HG03280 (cell line): ENCODE results near the gene ZNF483.
"Not testable (repeated sequence)": the region's sequence is repeated elsewhere in the genome, so short reads cannot be mapped to it uniquely, and the experiment has no call there.

Experiments used
- ATAC-seq: cut with Tn5 transposase; IDR thresholded peaks from one replicate; pipeline ENCODE4 v1.9.1; 2021; ENCODE audit warnings: mild to moderate bottlenecking, moderate library complexity; ENCODE audit not compliant: unreplicated experiment

Gene ZNF483

GRCh38 chr9:111542497-111543254 is 17.7 kb downstream of the ZNF483 start:
- ATAC-seq: no peak

- ATAC-seq: no peak
These were observed 23.6 kb downstream of the ZNF483 start for GRCh38 chr9:111548623-111549022.

DNA sequence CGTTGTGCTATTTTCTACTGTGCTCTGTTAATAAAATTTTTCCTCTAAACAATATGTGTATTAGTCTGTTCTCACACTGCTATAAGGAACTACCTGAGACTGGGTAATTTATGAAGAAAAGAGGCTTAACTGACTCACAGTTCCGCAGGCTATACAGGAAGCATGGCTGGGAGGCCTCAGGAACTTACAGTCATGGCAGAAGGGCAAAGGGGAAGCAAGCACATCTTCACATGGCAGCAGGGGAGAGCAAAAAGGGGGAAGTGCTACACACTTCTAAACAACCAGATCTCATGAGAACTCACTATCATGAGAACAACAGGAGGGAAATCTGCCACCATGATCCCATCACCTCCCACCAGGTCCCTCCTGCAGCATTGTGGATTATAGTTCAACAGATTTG is 30.4 kb downstream of the ZNF483 start:
- ATAC-seq: not testable (repeated sequence)

GRCh38 chr9:111559000-111559610 is 34.1 kb downstream of the ZNF483 start:
- no peak for ATAC-seq

- ATAC-seq: no peak
These were observed 36.3 kb downstream of the ZNF483 start for GRCh38 chr9:111561165-111561719.

DNA sequence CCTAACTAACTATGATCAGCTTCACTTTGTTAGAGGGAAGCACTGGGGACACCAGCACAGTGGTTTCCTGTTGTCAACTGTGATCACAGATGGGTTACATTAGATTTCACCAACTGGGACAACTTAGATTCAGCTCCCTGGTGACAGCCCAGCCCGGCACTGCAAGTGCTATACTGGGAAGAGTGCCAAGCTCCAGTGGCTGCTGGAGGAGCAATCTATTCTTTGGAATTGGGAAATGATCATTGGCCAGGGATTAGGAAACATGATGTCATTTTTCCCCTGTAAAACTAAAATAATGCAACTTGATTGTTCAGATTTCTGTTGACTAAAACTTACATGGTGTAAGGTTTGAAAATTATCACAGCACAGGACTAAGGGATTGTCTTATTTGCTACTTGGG is 41.3 kb downstream of the ZNF483 start:
- ATAC-seq: no peak

DNA sequence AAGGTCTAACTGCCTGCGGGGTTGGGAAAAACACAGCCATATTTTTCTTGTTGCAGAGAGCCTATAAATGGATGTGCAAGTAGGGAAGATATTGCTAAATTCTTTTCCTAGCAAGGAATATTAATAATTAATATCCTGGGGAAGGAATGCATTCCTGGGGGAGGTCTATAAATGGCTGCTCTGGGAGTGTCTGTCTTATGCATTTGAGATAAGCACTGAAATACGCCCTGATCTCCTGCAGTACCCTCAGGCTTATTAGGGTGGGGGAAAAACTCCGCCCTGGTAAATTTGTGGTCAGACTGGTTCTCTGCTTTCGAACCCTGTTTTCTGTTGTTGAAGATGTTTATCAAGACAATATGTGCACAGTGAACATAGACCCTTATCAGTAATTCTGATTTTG is 43.1 kb downstream of the ZNF483 start:
- ATAC-seq: not testable (repeated sequence)

- no peak for ATAC-seq
These were observed 48.1 kb downstream of the ZNF483 start for GRCh38 chr9:111572950-111573604.

GRCh38 chr9:111582888-111583287 is 57.9 kb downstream of the ZNF483 start:
- ATAC-seq: no peak

DNA sequence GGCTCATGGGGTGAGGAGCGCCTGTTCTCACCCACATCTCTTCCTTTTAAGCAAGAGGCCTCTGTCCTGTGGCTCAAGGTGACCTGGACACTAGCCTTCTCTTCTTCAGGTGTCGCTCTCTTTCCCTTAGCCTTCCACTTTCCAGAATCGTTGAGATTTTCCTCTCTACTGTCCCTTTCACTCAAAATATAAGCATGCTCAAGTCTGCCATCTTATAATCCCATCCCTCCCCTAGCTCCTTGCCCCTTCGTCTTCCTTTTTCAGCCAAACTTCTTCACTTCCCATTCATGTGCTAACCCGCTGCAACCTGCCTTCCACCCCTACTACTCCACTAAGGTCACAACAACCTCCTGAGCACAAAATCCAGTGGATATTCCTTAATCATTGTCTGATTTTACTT is 61.4 kb downstream of the ZNF483 start:
- ATAC-seq: no peak

DNA sequence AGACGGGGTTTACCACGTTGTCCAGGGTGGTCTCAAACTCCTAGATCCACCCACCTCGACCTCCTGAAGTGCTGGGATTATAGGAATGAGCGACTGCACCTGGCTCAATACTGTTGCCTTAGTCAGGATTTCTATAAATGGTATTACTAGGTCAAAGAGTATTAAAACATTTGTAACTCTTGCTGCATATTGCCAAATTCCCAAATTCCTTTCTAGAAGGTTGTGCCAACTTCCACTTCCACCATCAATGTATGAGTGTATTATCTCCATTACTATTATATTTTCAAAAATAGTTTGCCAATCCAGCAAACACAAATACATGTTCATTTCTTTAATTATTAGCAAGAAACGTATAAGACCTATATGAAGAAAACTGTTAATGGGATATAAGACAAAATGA is 63.9 kb downstream of the ZNF483 start:
- ATAC-seq: no peak

- peak; percentile 60 for ATAC-seq
These were observed 73.1 kb downstream of the ZNF483 start for GRCh38 chr9:111597852-111598732.

DNA sequence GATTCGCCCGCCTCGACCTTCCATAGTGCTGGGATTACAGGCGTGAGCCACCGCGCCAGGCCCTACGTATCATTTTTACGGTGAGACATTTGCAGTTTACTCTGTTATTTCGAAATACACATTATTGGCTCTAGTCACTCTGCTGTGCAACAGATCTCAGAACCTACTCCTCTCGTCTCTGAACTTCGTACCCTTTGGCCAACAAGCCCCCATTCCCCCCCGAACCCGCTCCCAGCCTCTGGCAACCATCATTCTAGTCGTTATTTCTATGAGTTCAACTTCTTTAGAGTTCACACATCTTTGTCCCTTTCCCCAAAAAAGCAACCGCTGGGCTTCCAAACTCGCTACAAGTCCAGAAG is 73.7 kb downstream of the ZNF483 start:
- ATAC-seq: no peak

DNA sequence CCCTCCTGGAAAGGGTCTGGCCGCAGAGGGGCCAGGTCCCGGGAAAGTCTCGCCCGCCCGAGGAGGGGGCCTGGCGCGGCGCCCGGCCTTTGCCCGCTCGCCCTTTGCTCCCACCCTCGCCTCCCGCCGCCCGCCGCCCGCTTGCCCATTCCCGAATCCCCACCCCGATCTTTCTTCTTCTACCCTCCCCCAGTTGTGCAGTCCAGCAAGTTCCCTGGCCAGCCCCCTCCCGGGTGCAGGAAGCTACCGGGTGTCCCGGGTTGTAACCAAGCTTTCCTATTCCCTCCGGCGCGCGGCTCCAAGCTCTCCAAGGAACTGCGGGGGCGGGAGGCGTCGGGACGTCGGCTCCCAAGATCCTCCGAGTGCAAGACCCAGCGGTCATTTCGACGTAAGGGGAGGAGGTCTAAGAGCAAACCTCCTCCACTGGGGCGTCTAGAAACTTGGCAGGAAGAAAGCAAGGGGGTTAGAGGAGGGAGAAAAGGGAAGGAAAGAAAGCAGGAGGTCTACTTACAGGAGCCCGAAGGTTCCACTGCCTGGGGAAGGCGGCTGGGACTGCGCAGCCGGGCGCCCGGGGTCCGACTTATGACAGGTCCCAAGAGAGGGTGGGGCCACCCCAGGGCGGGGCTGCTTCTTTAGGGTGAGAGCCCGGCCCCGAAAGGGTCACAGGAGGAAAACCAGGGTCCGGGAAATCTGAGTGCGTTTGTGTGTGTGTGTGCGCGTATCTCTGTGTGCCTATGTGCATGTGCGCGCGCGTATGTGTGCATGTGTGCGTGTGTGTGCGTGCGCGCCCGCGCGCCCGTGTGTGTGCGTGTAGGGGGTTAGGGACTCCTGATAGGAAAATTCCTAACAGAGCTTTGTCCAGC is 74.3 kb downstream of the ZNF483 start, which contains the start of gene PTGR1:
Gene PTGR1 (minus strand): TSS at position 556 of the 863 bp plus-strand sequence. CDS start 2,225 bp downstream, outside the sequence.
- ATAC-seq: no peak

GRCh38 chr9:111599955-111600343 is 75.0 kb downstream of the ZNF483 start:
- no peak for ATAC-seq

DNA sequence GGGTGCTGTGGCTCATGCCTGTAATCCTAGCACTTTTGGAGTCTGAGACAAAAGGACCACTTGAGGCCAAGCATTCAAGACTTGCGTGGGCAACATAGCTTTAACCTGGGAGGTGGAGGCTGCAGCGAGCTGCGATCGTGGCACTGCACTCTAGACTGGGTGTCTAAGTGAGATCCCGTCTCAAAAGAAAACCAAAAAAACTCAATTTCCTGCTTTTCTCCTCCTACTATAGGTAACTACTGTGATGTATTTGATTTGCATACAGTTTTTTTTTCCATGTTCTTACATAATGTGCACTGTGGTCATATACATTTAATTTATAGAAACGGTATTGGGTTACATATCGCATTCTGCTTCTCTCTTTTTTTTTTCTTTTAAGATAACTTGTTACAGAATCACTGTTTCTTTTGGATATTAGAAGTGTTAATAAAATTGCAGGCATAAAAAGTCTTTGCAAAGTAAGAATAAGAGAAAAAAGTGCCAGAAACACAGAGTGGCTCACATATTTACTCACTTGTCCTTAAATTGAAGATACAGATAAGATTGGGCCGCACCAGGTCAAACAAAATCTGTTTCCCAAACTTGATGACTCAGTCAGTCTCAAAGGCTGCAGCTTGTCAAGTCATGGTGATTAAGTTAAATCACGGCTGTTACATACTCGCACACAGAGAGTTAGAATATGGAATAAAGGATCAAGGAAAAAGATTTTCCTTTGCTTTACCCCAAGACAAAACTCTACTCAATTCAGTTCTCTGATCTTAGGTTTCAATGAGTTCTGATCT is 76.4 kb downstream of the ZNF483 start:
- ATAC-seq: no peak

DNA sequence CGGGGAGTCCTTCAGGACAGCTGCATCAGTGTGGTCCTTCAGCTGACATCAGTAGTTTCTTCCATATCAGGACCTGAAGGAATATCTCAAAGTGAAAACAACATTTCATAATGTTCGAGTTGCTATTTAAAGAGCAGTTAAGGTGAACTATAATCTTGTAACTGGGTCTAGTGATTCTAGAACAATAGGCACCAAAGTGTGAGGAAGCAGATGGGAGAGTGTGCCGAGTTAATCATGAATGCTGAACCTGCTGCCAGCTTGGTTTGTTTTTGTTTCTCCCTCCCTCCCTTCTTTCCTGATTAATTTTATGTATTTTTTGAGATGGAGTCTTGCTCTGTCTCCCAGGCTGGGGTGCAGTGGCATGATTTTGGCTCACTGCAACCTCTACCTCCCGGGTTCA is 78.1 kb downstream of the ZNF483 start:
- no peak for ATAC-seq

DNA sequence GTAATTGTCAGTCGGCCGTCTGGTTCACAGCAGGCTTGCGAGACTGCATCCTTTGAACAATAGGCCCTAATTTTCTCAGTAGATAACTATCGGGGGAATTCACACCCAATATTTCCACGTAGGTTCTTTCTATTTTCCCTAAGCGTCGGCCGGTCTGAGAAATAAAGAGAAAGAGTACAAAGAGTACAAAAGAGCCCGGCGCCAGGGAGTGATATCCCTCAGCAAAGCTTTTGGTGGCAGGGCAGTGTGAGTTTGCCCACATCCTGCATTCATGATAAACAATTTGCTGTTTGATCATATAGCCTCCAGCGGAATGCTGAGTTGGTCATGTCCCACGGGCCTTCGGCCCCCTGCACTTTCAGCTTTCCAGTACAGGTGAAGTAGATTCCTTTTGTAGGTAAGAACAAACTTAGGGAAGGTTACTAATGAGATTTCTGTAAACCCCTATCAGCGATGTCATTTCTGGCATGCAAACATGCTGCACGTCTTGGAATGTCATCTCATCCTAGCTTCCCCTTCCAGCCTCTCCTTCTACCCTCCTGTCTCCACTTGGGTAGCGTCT is 79.2 kb downstream of the ZNF483 start:
- no peak for ATAC-seq

DNA sequence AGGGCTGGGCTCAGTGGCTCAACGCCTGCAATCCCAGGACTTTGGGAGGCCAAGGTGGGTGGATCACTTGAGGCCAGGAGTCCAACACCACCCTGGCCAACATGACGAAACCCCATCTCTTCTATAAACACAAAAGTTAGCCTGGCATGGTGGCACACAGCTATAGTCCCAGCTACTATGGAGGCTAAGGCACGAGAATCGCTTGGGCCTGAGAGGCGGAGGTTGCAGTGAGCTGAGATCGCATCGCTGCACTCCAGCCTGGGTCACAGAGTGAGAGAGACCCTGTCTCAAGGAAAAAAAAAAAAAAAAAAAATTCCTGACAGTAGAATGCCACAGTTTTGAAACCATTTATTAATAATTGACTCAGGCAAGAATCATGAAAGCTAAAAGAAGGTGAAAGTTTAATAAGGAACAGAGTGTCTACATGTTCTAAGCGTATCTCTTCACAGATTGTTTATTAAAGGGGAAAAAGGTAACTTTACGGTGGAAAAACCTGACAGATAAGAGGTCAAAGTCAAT is 80.1 kb downstream of the ZNF483 start:
- ATAC-seq: no peak
